Mesenchymal stem cell (in vitro differentiated cells and primary cell): ENCODE results near the gene NRN1L.
"Not testable (repeated sequence)": the region's sequence is repeated elsewhere in the genome, so short reads cannot be mapped to it uniquely, and the experiment has no call there.

Source experiments
- DNase-seq: peaks from one replicate; pipeline ENCODE4 v3.0.0-alpha.2; 2013
- H2AFZ ChIP-seq: one replicate; pipeline ENCODE4 v1.6.1; 2013; ENCODE audit warnings: low read depth, mild to moderate bottlenecking, control low read depth, inconsistent platforms, low read length, moderate library complexity
- H2AK5ac ChIP-seq: 2 replicates; pipeline ENCODE4 v1.6.1; 2013; ENCODE audit warnings: low read length, moderate library complexity, mild to moderate bottlenecking, inconsistent platforms; ENCODE audit not compliant: severe bottlenecking
- H2BK120ac ChIP-seq: one replicate; pipeline ENCODE4 v1.6.1; 2013; ENCODE audit warnings: low read depth, mild to moderate bottlenecking, inconsistent platforms, low read length, moderate library complexity
- H2BK12ac ChIP-seq, 2 experiments: one replicate each; pipeline ENCODE4 v1.6.1; 2013; ENCODE audit warnings: inconsistent platforms in 2 of 2, low read length in 2 of 2, mild to moderate bottlenecking in 2 of 2, moderate library complexity in 2 of 2, control low read depth in 1 of 2
- H2BK15ac ChIP-seq: one replicate; pipeline ENCODE4 v1.6.1; 2013; ENCODE audit warnings: mild to moderate bottlenecking, low read depth, inconsistent platforms; ENCODE audit not compliant: poor library complexity, severe bottlenecking
- H2BK5ac ChIP-seq: 2 replicates; pipeline ENCODE4 v1.6.1; 2013; ENCODE audit warnings: low read depth, mild to moderate bottlenecking, low read length, control low read depth, inconsistent platforms; ENCODE audit not compliant: poor library complexity, severe bottlenecking
- H3K14ac ChIP-seq, 2 experiments: one replicate each; pipeline ENCODE4 v1.6.1; 2013; ENCODE audit warnings: inconsistent platforms in 2 of 2, low read length in 2 of 2, control low read depth in 1 of 2, mild to moderate bottlenecking in 1 of 2, moderate library complexity in 1 of 2
- H3K18ac ChIP-seq, 2 experiments: one replicate each; pipeline ENCODE4 v1.6.1; 2013; ENCODE audit warnings: inconsistent platforms in 2 of 2, low read length in 2 of 2, control low read depth in 1 of 2, low read depth in 1 of 2, mild to moderate bottlenecking in 1 of 2
- H3K23ac ChIP-seq, 2 experiments: one replicate each; pipeline ENCODE4 v1.6.1; 2013; ENCODE audit warnings: inconsistent platforms in 2 of 2, low read length in 2 of 2, mild to moderate bottlenecking in 2 of 2, moderate library complexity in 2 of 2, control low read depth in 1 of 2
- H3K27ac ChIP-seq: 2 replicates; pipeline ENCODE4 v1.5.1; 2013; ENCODE audit warnings: mild to moderate bottlenecking, moderate library complexity, low read length, control low read depth, inconsistent platforms; ENCODE audit not compliant: poor library complexity, severe bottlenecking
- H3K27me3 ChIP-seq, 2 experiments: 2 replicates each; pipeline versions ENCODE4 v1.6.1 to v1.7.0; 2013; ENCODE audit warnings: low read length in 2 of 2, mild to moderate bottlenecking in 2 of 2, moderate library complexity in 2 of 2, control low read depth in 1 of 2, inconsistent platforms in 1 of 2; ENCODE audit not compliant: control insufficient read depth in 1 of 2, insufficient read depth in 1 of 2
- H3K36me3 ChIP-seq, 2 experiments: 2 replicates each; pipeline versions ENCODE4 v1.6.1 to v1.7.0; 2013; ENCODE audit warnings: low read length in 2 of 2, control low read depth in 1 of 2, inconsistent platforms in 1 of 2, low read depth in 1 of 2, mild to moderate bottlenecking in 1 of 2; ENCODE audit not compliant: insufficient read depth in 2 of 2, control insufficient read depth in 1 of 2
- H3K4ac ChIP-seq, 2 experiments: one replicate each; pipeline ENCODE4 v1.6.1; 2013; ENCODE audit warnings: inconsistent platforms in 2 of 2, low read length in 2 of 2, mild to moderate bottlenecking in 2 of 2, moderate library complexity in 2 of 2, control low read depth in 1 of 2, low read depth in 1 of 2
- H3K4me1 ChIP-seq: 2 replicates; pipeline ENCODE4 v1.6.1; 2013; ENCODE audit warnings: low read depth, low read length, control low read depth; ENCODE audit not compliant: control insufficient read depth, insufficient read depth
- H3K4me2 ChIP-seq: 2 replicates; pipeline ENCODE4 v1.6.1; 2013; ENCODE audit warnings: low read length, mild to moderate bottlenecking, inconsistent platforms; ENCODE audit not compliant: poor library complexity, severe bottlenecking
- H3K4me3 ChIP-seq, 2 experiments: 2 replicates each; pipeline versions ENCODE4 v1.5.1 to v1.7.0; 2013; ENCODE audit warnings: low read length in 2 of 2, mild to moderate bottlenecking in 2 of 2, control low read depth in 1 of 2, low read depth in 1 of 2; ENCODE audit not compliant: insufficient read depth in 1 of 2
- H3K79me1 ChIP-seq: replicated peaks from 2 replicates; pipeline ENCODE4 v1.6.1; 2013; ENCODE audit warnings: mild to moderate bottlenecking, control low read depth, low read length, inconsistent platforms; ENCODE audit not compliant: poor library complexity, severe bottlenecking
- H3K9ac ChIP-seq: 2 replicates; pipeline ENCODE4 v1.7.0; 2013; ENCODE audit warnings: mild to moderate bottlenecking, low read length, moderate library complexity
- H3K9me3 ChIP-seq: 2 replicates; pipeline ENCODE4 v1.7.0; 2013; ENCODE audit warnings: mild to moderate bottlenecking, low read length; ENCODE audit not compliant: control insufficient read depth
- H4K8ac ChIP-seq: one replicate; pipeline ENCODE4 v1.6.1; 2013; ENCODE audit warnings: inconsistent platforms, mild to moderate bottlenecking, low read length, moderate library complexity
- H4K91ac ChIP-seq: one replicate; pipeline ENCODE4 v1.6.1; 2013; ENCODE audit warnings: mild to moderate bottlenecking, low read length, inconsistent platforms
- WGBS: methylation state at CpG from one replicate; pipeline ENCODE4 v1.1.7; 2013; ENCODE audit warnings: mixed read lengths; 5-methylcytosine and 5-hydroxymethylcytosine counted together

Gene NRN1L

DNA sequence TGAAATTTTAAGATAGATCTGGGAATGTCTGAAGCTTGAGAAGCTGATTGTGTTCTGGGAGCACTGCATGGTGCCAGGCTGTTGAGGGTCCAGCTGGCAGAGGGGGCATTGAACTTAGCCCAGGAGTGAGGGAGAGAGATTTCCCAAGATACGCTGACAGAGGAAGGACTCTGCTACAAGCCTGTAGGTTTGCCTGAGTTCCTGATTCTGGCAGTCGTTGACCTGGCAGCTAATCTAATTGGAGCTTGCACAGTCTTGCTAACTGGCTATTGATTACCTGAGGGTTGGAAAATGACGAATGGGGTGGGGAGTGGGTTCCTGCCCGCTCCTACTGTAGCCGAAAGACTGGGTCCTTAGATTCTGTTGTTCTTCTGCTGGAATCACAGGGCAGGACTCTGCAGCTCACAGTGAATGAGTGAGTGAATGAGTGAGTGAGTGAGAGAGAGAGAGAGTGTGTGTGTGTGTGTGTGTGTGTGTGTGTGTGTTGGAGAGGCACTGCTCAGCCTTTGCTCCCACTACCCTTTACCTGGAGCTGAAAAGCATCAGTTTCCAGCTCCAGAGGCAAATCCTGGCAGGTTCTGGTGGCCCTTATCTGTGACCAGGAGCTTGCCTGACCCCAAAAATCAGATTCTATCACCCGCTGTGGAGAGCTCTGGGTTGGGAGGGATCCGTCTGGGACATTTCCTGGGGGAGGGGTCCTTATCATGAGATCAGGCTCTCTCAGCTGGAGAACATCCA lies 30.2 kb downstream of the NRN1L start:
- H2BK12ac ChIP-seq, result no peak overlapping the region
- H2AK5ac ChIP-seq, result no peak overlapping the region
- no peak for DNase-seq
- no peaks in the 10 kb centered on the region for H3K9me3 ChIP-seq
- H2AFZ ChIP-seq, result no peak overlapping the region
- no peak overlapping the region for H3K14ac ChIP-seq
- no peak overlapping the region for H2BK15ac ChIP-seq
- H4K8ac ChIP-seq, result no peak overlapping the region
- no peak overlapping the region for H2BK5ac ChIP-seq
- no peak overlapping the region for H3K4me2 ChIP-seq
- H3K23ac ChIP-seq, result no peak overlapping the region
- H3K4me3 ChIP-seq, result no peak overlapping the region
- H3K36me3 ChIP-seq, result peaks cover 30 to 64% of the 10 kb centered on the region in 2 experiments
- peaks cover 35% of the 10 kb centered on the region for H3K4me1 ChIP-seq
- H3K18ac ChIP-seq, result no peak overlapping the region
- H3K9ac ChIP-seq, result no peak overlapping the region
- H4K91ac ChIP-seq, result no peak overlapping the region
- H3K4ac ChIP-seq, result no peak overlapping the region
- H2BK120ac ChIP-seq, result no peak overlapping the region
- H3K79me1 ChIP-seq, result peaks cover 55% of the 10 kb centered on the region
- no peak overlapping the region for H3K27ac ChIP-seq
- no peaks in the 10 kb centered on the region for H3K27me3 ChIP-seq
- 87% methylated on average over 6 of the region's 7 CpGs for WGBS

DNA sequence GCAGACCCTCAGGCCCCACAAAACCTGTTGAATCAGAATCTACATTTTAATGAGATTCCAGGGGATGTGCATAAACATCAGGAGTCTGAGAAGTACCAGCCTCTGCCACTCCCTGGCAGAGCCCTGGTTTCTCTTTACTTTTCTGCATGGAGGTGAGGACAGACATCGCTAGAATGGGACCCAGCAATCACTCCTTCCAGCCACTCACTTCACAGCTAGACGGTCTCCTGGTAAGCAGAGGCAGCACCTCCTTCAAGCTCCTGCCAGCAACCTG lies 30.7 kb downstream of the NRN1L start:
- not testable (repeated sequence) for H3K4me2 ChIP-seq, H3K23ac ChIP-seq, H3K9me3 ChIP-seq, H3K27me3 ChIP-seq, H2BK5ac ChIP-seq, H3K27ac ChIP-seq, H2AFZ ChIP-seq, H3K4me3 ChIP-seq, H3K9ac ChIP-seq, H3K14ac ChIP-seq, H4K8ac ChIP-seq, H2AK5ac ChIP-seq, H2BK120ac ChIP-seq, H4K91ac ChIP-seq, H2BK15ac ChIP-seq, H3K4ac ChIP-seq, H2BK12ac ChIP-seq, DNase-seq, H3K18ac ChIP-seq
- 71% methylated on average over 1 of the region's 2 CpGs for WGBS
- Histone ChIP-seq H3K79me1 (peaks cover 58% of the 10 kb centered on the region), H3K4me1 (peaks cover 31% of the 10 kb centered on the region), H3K36me3 (peaks cover 27 to 67% of the 10 kb centered on the region in 2 experiments)

DNA sequence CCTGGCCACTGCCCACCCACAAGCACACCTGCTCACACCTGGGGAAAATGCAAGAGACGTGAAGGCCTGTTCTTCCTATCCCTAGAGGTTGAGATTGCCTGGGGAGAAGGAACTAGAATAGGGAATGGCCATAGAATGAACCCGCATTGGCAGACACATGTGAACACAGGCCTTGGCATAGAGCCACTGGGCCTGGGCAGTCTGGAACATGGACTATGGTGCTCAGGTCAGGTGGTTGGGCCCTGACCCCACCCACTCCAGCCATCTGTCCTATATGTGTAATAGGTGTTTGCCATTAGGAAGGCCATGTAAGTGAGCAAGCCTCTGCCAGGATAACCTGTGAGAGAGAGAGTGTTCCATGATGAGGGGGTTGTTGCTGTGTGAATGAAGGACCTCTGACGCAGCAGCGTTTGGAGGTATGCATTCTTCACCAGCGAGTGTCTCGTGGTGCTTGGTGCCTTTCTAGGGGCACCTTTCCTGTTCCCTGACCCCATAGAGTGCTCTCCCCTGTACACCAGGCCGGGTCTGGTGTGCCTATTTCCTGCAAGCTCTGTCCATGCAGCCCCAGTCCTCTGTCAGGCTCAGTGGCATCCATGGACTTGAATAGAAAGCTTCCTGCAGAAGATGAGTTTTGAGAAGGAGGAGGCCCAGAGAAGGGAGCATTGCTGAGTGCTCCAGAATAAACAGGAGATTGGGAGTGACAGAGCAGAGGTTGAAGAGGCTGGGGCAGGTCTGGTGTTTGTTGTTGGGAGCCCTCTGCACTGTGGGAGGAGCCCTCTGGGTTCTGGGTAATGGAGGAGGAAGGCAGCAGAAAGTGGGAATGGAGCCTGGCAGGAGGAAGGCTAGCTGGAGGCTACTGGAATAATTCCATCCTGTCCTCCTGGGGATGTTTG lies 31.4 kb downstream of the NRN1L start:
- Histone ChIP-seq H3K23ac (no peak overlapping the region), H2BK5ac (no peak overlapping the region), H3K18ac (peak overlapping the region in 1 of 2 experiments; percentile 42), H3K79me1 (peaks cover 57% of the 10 kb centered on the region), H2BK15ac (no peak overlapping the region), H2AK5ac (no peak overlapping the region), H3K27me3 (no peaks in the 10 kb centered on the region), H3K9ac (no peak overlapping the region), H3K14ac (no peak overlapping the region), H3K36me3 (peaks cover 22 to 64% of the 10 kb centered on the region in 2 experiments), H2BK120ac (no peak overlapping the region), H3K4me1 (peaks cover 26% of the 10 kb centered on the region), H3K9me3 (no peaks in the 10 kb centered on the region), H2AFZ (no peak overlapping the region), H4K91ac (no peak overlapping the region), H2BK12ac (no peak overlapping the region), H3K4me3 (no peak overlapping the region), H3K4ac (no peak overlapping the region), H3K4me2 (no peak overlapping the region), H3K27ac (no peak overlapping the region), H4K8ac (no peak overlapping the region)
- no peak for DNase-seq
- WGBS, result 64% methylated on average over 7 of the region's 7 CpGs

DNA sequence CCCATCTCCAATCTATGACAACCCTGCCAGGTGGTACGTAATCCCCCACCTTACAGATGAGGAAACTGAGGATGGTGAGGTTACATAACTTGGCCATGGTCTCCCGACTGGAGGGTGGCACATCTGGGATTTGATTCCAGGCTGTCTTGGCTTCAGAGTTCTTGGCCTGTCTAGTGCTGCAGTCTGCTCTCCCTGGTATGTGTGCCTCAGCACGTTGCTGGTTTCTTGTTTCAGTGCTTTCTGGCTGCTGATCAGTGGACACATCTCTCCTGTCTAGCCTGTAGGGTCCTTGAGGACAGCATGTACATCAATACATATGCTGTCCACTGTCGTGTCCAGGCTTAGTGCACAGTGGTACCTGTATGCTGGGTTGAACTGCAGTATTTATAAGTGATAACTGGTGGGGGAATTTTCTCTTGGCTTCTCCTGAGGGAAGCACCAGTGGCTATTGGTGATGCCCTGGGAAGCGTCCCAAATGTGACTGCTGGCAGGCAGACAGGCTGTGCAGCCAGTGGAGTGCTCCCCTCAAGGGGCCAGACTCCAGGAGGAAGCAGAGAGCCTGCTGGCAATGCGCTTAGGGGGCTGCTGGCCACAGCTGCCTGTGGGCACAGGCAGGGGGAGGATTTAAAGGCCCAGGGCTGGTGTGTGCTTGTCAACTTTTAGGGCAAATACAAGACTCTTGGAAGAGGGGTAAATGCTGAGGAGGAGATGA lies 32.6 kb downstream of the NRN1L start:
- H3K27ac ChIP-seq, result peak overlapping the region; percentile 36
- H3K4me1 ChIP-seq, result peaks cover 26% of the 10 kb centered on the region
- no peak overlapping the region for H2BK15ac ChIP-seq
- no peak overlapping the region for H3K14ac ChIP-seq
- peaks cover 55% of the 10 kb centered on the region for H3K79me1 ChIP-seq
- peaks cover 10 to 55% of the 10 kb centered on the region in 2 experiments for H3K36me3 ChIP-seq
- H2BK120ac ChIP-seq, result no peak overlapping the region
- H3K4ac ChIP-seq, result no peak overlapping the region
- peak overlapping the region; percentile 28 for H4K91ac ChIP-seq
- no peak overlapping the region for H2BK5ac ChIP-seq
- H3K27me3 ChIP-seq, result no peaks in the 10 kb centered on the region
- WGBS, result 71% methylated on average over 6 of the region's 6 CpGs
- no peak overlapping the region for H2AFZ ChIP-seq
- H3K18ac ChIP-seq, result no peak overlapping the region
- H4K8ac ChIP-seq, result no peak overlapping the region
- H3K9ac ChIP-seq, result peak overlapping the region; percentile 33
- H2BK12ac ChIP-seq, result peak overlapping the region in 1 of 2 experiments; percentile 4
- H2AK5ac ChIP-seq, result no peak overlapping the region
- no peak overlapping the region for H3K4me2 ChIP-seq
- H3K23ac ChIP-seq, result no peak overlapping the region
- no peak for DNase-seq
- no peak overlapping the region for H3K4me3 ChIP-seq
- no peaks in the 10 kb centered on the region for H3K9me3 ChIP-seq
